OCI-LY7 (cell line): ENCODE measurements around the gene SLC2A13. TPM values are rescaled to one million over a fixed set of nuclear protein-coding genes. Genes with fewer than 3 reads are reported as not detected.
A peak's percentile ranks its signal among the peaks of the same experiment; 100 is the strongest.

Source experiments
- BruUV-seq: library from RNA; stranded (reverse); fragments of 400-500 nt; replicated peaks from 2 replicates; lab custom pipeline; 2021; lab: Mats Ljungman, UMichigan
- CTCF ChIA-PET: fragments of 300-600 bp; sonication (Branson Sonifier 250); formaldehyde crosslinking; loops from one replicate; lab custom pipeline; 2022; ENCODE audit warnings: antibody characterized with exemption; ENCODE audit not compliant: unreplicated experiment; lab: Charles Lee
- POLR2A ChIA-PET: fragments of 300-600 bp; sonication (Branson Sonifier 250); formaldehyde crosslinking; loops from one replicate; lab custom pipeline; 2022; ENCODE audit warnings: antibody characterized with exemption; lab: Charles Lee
- DNase-seq: peaks from one replicate; pipeline ENCODE4 v3.0.0-alpha.2; 2015; ENCODE audit warnings: low spot score
- H2AFZ ChIP-seq: fragments of 200-600 bp; sonication (generic), shearing (Covaris generic); 2 replicates; pipeline ENCODE4 v1.6.1; 2014; ENCODE audit warnings: mild to moderate bottlenecking, antibody characterized with exemption, low read length, moderate library complexity
- H3K27ac ChIP-seq: fragments of 200-600 bp; sonication (generic); 2 replicates; pipeline ENCODE4 v1.5.1; 2014; ENCODE audit warnings: mixed run types, low read depth, mild to moderate bottlenecking, moderate library complexity, low read length, inconsistent platforms; ENCODE audit not compliant: poor library complexity, severe bottlenecking
- H3K36me3 ChIP-seq: fragments of 200-600 bp; sonication (generic); 2 replicates; pipeline ENCODE4 v1.6.1; 2014; ENCODE audit warnings: mild to moderate bottlenecking, antibody characterized with exemption, low read length, moderate library complexity, mixed read lengths; ENCODE audit not compliant: insufficient read depth
- H3K4me1 ChIP-seq: fragments of 200-600 bp; sonication (generic); 2 replicates; pipeline ENCODE4 v1.5.1; 2014; ENCODE audit warnings: mild to moderate bottlenecking, low read length; ENCODE audit not compliant: insufficient read depth, poor library complexity, severe bottlenecking
- H3K4me2 ChIP-seq: fragments of 200-600 bp; sonication (generic); 2 replicates; pipeline ENCODE4 v1.6.1; 2014; ENCODE audit warnings: mild to moderate bottlenecking, low read length
- H3K4me3 ChIP-seq: fragments of 200-600 bp; sonication (generic); 2 replicates; pipeline ENCODE4 v1.5.1; 2014; ENCODE audit warnings: mild to moderate bottlenecking, low read depth, low read length; ENCODE audit not compliant: poor library complexity, severe bottlenecking
- H3K79me2 ChIP-seq: fragments of 200-600 bp; sonication (generic); 2 replicates; pipeline ENCODE4 v1.6.1; 2016; ENCODE audit warnings: low read depth, mild to moderate bottlenecking, low read length, moderate library complexity, mixed read lengths; ENCODE audit not compliant: insufficient read depth
- H3K9me2 ChIP-seq: fragments of 200-600 bp; sonication (generic); 2 replicates; pipeline ENCODE4 v1.6.1; 2016; ENCODE audit warnings: mild to moderate bottlenecking, low read length, mixed read lengths; ENCODE audit not compliant: insufficient read depth
- H3K9me3 ChIP-seq: fragments of 200-600 bp; sonication (generic); 2 replicates; pipeline ENCODE4 v1.6.1; 2014; ENCODE audit warnings: mild to moderate bottlenecking, mixed run types, low read length, mixed read lengths
- H4K20me1 ChIP-seq: fragments of 200-600 bp; sonication (generic); 2 replicates; pipeline ENCODE4 v1.6.1; 2014; ENCODE audit warnings: mild to moderate bottlenecking, antibody characterized with exemption, low read length, moderate library complexity, mixed read lengths; ENCODE audit not compliant: insufficient read depth
- EZH2phosphoT487 ChIP-seq: fragments of 200-600 bp; sonication (generic); IDR thresholded peaks from 2 replicates; pipeline ENCODE4 v1.6.1; 2018; ENCODE audit warnings: low read depth, borderline replicate concordance, mild to moderate bottlenecking, mixed run types, antibody characterized with exemption, low read length, moderate library complexity, mixed read lengths
- intact Hi-C: fragments of 100-400 bp; cut with micrococcal nuclease; formaldehyde crosslinking; loops from one replicate; pipeline ENCODE4 v1.10.0; 2022; ENCODE audit not compliant: unreplicated experiment
- total RNA-seq, 2 experiments: library from RNA; depleted of rRNA in 1 of 2; stranded (reverse); fragments of >200 nt in 1 of 2; shearing (Covaris generic) in 1 of 2; gene quantifications; 2 replicates each; pipeline ENCODE4 v1.2.3, GENCODE V29; 2014 to 2022
- TF ChIP-seq, protein P1 (sequence below): fragments of 200-600 bp; sonication (generic); conservative IDR thresholded peaks from 2 replicates; pipeline ENCODE4 v1.5.1; 2014; ENCODE audit warnings: mild to moderate bottlenecking, antibody characterized with exemption, low read length, moderate library complexity, mixed read lengths

Gene SLC2A13
- total RNA-seq, 2 experiments from 2014 or later = 12.4 to 16.5 TPM

DNA sequence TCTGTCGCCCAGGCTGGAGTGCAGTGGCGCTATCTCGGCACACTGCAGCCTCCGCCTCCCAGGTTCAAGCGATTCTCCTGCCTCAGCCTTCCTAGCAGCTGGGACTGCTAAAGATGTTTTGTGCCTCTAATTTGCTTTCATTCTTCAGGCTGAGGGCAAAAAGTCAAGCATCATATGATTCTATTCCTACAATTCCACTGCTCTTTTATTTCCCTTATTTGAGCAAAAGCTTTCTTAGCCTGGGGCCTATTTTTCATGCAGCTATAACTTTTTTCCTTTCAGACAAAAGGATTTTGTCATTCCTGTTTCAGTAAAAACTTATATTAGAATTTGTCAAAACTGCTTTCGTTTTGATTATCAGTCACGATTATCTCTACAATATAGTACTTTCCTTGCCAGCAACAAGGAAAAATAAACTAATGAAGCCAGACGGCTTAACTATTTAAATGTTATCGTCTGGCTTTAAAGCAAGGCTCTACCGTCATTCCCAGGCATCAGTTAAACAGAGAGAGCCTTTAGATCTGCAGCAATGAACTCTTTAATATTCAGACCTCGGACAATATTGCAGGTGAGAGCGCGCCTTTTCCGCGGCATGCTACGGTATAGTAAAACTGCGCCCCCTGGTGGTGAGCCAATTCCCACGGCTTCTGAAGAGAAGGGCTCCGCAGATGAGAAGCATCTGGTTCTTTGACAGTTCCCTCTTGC, 1.4 kb upstream of the SLC2A13 start:
- Histone ChIP-seq H3K9me2 (no peaks in the 10 kb centered on the region), H3K9me3 (no peaks in the 10 kb centered on the region), H3K4me1 (peaks cover 39% of the 10 kb centered on the region), H3K4me2 (peak overlapping the region; percentile 89), H3K4me3 (peak overlapping the region; percentile 96), H3K36me3 (no peaks in the 10 kb centered on the region), H4K20me1 (peaks cover 7% of the 10 kb centered on the region; the same call in 1 of the 2 replicates), H3K79me2 (peaks cover 5% of the 10 kb centered on the region; the same call in 1 of the 2 replicates), H3K27ac (no peak overlapping the region), H2AFZ (peak overlapping the region; percentile 74; the same call in 1 of the 2 replicates)
- no peak for TF ChIP-seq EZH2phosphoT487
- TF ChIP-seq, protein P1, sequence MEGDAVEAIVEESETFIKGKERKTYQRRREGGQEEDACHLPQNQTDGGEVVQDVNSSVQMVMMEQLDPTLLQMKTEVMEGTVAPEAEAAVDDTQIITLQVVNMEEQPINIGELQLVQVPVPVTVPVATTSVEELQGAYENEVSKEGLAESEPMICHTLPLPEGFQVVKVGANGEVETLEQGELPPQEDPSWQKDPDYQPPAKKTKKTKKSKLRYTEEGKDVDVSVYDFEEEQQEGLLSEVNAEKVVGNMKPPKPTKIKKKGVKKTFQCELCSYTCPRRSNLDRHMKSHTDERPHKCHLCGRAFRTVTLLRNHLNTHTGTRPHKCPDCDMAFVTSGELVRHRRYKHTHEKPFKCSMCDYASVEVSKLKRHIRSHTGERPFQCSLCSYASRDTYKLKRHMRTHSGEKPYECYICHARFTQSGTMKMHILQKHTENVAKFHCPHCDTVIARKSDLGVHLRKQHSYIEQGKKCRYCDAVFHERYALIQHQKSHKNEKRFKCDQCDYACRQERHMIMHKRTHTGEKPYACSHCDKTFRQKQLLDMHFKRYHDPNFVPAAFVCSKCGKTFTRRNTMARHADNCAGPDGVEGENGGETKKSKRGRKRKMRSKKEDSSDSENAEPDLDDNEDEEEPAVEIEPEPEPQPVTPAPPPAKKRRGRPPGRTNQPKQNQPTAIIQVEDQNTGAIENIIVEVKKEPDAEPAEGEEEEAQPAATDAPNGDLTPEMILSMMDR = peak; percentile 98
- peak; percentile 91 for DNase-seq
- intact Hi-C loops = loop anchor here (1.0 to 5.0 kb wide), 5 partner anchors 96 to 490 kb away; partner anchors contain the start of gene ABCD2
- BruUV-seq = no TSS peak
- POLR2A ChIA-PET = interaction anchor here (0.7 to 5.4 kb wide), 6 partner anchors 41 to 103 kb away, joined by 3 to 24 read pairs (median 4); no protein-coding TSS in a partner anchor
- CTCF ChIA-PET = interaction anchor here (2.1 kb wide), 1 partner anchor 96 kb away, joined by 7 read pairs; no protein-coding TSS in a partner anchor

- POLR2A ChIA-PET = interaction anchor here (0.7 to 5.4 kb wide), 7 partner anchors 11 to 102 kb away, joined by 3 to 24 read pairs (median 4); no protein-coding TSS in a partner anchor
- no TSS peak for BruUV-seq
- no peaks in the 10 kb centered on the region for H3K9me2 ChIP-seq
Observed at GRCh38 chr12:40106655-40107054, 774 bp upstream of the SLC2A13 start.

More at GRCh38 chr12:40106655-40107054, 774 bp upstream of the SLC2A13 start:
- no peak for DNase-seq
- intact Hi-C loops = loop anchor here (1.0 to 5.0 kb wide), 5 partner anchors 95 to 489 kb away; partner anchors contain the start of gene ABCD2
- Histone ChIP-seq H2AFZ (peak overlapping the region; percentile 74), H3K9me3 (no peaks in the 10 kb centered on the region), H3K4me2 (peak overlapping the region; percentile 89), H3K79me2 (peaks cover 8% of the 10 kb centered on the region; the same call in 1 of the 2 replicates), H3K36me3 (no peaks in the 10 kb centered on the region), H3K27ac (no peak overlapping the region), H4K20me1 (peaks cover 7% of the 10 kb centered on the region; the same call in 1 of the 2 replicates), H3K4me3 (peak overlapping the region; percentile 96), H3K4me1 (peaks cover 39% of the 10 kb centered on the region)
- CTCF ChIA-PET = interaction anchor here (2.1 kb wide), 1 partner anchor 95 kb away, joined by 7 read pairs; no protein-coding TSS in a partner anchor
- TF ChIP-seq EZH2phosphoT487 = no peak
- TF ChIP-seq, protein P1 = no peak
